ENCODE results near the gene RNASE13.
"Not testable (repeated sequence)": the region's sequence is repeated elsewhere in the genome, so short reads cannot be mapped to it uniquely, and the experiment has no call there.

RNASE13 gene

DNA sequence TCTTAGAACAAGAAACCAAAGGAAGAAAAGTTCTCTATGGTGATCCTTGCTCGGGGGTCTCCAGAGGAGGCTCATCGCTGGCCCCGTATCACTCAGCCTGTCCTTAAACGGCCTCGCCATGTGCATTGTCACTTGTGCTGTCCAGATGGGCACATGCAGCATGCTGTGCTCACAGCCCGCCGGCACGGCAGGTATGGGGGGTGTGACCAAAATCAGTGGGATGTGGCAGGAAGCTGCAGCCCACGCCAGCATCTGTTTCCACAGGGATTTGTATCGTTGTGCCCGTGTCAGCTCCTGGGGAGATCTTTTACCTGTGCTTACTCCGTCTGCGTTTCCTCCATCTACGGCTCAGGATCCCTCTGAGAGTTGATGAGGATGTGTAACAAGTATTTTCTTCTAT is 38.1 kb downstream of the RNASE13 start:
- no peak for DNase-seq (ENCODE audit: extremely low read depth in 1 of 2, low read depth in 1 of 2)

DNA sequence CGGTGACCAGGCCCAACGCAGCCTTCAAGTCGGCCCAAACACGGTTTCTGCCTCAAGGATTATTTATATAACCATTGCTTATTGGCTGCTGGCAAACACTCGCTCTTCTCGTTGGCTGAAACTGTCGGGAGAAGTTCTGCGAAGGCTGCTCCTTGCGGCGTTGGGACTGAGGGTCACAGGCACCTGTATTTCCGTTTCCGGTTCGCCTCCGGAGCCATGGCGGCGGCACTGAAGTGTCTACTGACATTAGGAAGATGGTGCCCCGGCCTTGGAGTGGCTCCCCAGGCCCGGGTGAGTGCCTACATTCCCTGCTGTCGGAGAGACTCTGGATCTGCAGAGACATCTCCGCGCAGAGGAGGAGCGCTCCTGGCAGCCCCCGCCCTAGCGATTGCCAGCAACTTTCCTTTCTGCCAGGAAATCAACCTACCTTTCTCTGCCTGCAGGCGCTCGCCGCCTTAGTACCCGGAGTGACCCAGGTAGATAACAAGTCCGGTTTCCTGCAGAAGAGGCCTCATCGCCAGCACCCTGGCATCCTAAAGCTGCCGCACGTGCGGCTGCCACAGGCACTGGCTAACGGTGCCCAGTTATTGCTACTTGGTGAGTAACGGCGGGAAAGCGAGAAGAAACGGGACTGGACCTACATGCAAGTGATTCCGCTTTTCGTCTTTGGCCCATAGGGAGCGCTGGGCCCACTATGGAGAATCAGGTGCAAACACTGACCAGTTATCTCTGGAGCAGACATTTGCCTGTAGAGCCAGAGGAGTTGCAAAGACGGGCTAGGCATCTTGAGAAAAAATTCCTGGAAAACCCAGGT is 44.6 kb downstream of the RNASE13 start, which contains the start of gene METTL17:
Gene METTL17, plus strand, starts transcription at position 194 of the 814 bp plus-strand sequence. Its CDS starts 23 bp downstream, at position 217.
- peak; percentile 68 to 88 for DNase-seq (ENCODE audit: extremely low read depth in 1 of 2, low read depth in 1 of 2)

DNA sequence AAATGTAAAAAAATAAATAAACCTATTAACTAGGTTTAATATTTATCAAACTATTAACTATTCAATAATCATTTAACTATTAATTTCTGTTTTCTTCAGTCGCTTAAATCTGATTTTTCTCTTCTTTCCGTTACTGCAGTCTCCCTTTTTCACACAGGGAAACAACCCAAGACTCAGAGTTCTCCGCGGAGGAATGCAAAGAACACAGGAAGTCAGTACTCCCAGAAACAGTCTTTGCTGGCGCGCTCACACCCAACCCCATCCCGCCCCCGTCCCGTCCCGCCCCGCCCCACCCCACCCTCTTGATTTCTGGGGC is 45.2 kb downstream of the RNASE13 start:
- no peak for DNase-seq (ENCODE audit: extremely low read depth in 1 of 2, low read depth in 1 of 2)

DNA sequence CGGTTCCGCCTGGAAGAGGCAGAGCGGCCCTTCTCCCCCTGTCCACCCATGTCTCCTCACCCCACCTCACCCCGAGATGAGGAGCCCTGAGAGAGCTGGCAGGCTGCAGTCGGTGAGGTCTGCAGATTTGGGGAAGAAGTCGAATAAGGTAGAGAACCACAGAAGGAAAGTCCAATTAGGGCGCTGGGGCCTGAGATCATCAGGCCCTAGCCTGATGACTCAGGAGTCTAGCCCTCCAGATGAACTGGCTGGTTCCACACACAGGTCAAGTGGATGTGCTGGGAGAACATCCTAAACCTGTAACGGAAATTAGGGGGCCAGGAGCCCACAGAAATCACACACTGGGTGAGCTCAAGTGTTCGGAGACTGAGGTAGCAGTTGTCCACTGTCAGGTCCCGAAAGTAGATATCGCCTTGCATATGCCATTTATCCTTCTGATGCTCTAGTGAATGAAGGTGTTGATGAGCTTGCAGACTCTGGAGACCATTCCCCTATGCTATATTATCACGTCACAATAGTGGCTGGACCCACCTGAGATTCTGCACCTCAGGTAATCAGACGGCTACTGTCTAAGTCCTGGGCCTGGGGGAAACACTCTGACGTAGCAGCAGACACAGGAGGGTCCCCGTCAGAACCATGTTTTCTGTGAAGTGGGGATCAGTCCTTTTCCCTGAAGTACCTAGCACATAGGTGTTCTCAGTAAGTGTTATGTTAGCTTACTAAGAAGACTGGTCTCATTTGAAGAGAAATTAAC is 45.7 kb downstream of the RNASE13 start:
- no peak for DNase-seq (ENCODE audit: extremely low read depth in 1 of 2, low read depth in 1 of 2)

DNA sequence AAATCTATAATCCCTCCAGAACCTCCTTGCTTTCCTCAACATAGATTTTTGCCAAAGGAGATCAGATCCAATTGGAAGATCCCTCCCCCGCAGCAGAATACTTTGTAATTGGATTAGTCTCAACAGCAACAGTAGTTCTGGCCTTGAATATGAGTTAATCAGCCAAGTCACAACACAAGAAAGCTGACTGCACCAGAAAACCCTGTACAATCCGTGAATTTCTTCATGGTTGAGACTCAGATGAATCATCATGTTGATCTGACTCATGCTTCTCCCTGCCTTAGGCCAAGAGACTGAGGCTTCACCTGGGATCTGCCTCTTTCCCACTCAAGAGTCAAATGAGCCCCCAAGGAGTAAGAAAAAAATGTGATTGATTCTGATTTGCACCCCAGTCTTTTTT is 47.8 kb downstream of the RNASE13 start:
- DNase-seq (ENCODE audit: extremely low read depth in 1 of 2, low read depth in 1 of 2): no peak

DNA sequence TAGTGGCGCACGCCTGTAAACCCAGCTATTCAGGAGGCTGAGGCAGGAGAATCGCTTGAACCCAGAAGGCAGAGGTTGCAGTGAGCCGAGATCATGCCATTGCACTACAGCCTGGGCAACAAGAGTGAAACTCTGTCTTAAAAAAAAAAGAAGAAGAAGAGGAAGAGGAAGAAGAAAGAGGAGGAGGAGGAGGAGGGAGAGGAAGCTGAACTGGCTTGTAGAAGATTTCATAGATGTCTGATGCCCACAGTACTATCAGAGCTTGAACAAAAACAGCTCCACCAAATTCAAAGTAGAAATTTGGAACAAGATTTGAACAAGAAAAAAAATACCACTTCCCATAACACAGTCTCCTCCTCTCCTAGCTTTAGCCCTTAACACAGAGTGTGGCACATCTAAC is 49.0 kb downstream of the RNASE13 start:
- not testable (repeated sequence) for DNase-seq (ENCODE audit: extremely low read depth in 1 of 2, low read depth in 1 of 2)

All from stimulated activated CD8-positive, alpha-beta memory T cell treated with anti-CD3 and anti-CD28 coated beads, Interleukin-7, amount 100 ng/mL, for 48 hours (primary cell).